ENCODE measurements around the gene SLC6A17.

The SLC6A17 gene

DNA sequence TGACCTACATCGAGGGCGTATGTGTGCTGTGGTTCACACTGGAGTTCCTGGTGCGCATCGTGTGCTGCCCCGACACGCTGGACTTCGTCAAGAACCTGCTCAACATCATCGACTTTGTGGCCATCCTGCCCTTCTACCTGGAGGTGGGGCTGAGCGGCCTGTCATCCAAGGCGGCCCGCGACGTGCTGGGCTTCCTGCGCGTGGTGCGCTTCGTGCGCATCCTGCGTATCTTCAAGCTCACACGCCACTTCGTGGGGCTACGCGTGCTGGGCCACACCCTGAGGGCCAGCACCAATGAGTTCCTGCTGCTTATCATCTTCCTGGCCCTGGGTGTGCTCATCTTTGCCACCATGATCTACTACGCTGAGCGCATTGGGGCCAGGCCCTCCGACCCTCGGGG lies 72.8 kb downstream of the SLC6A17 start:
- DNase-seq (ENCODE audit: low read depth) = no peak
- H3K4me3 ChIP-seq (replicated peaks; ENCODE audit: low read depth, low read length) = no peak overlapping the region
- TF ChIP-seq, protein P1, sequence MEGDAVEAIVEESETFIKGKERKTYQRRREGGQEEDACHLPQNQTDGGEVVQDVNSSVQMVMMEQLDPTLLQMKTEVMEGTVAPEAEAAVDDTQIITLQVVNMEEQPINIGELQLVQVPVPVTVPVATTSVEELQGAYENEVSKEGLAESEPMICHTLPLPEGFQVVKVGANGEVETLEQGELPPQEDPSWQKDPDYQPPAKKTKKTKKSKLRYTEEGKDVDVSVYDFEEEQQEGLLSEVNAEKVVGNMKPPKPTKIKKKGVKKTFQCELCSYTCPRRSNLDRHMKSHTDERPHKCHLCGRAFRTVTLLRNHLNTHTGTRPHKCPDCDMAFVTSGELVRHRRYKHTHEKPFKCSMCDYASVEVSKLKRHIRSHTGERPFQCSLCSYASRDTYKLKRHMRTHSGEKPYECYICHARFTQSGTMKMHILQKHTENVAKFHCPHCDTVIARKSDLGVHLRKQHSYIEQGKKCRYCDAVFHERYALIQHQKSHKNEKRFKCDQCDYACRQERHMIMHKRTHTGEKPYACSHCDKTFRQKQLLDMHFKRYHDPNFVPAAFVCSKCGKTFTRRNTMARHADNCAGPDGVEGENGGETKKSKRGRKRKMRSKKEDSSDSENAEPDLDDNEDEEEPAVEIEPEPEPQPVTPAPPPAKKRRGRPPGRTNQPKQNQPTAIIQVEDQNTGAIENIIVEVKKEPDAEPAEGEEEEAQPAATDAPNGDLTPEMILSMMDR (IDR thresholded peaks at IDR 0.05; ENCODE audit: low read length, missing control alignments) = no peak

DNA sequence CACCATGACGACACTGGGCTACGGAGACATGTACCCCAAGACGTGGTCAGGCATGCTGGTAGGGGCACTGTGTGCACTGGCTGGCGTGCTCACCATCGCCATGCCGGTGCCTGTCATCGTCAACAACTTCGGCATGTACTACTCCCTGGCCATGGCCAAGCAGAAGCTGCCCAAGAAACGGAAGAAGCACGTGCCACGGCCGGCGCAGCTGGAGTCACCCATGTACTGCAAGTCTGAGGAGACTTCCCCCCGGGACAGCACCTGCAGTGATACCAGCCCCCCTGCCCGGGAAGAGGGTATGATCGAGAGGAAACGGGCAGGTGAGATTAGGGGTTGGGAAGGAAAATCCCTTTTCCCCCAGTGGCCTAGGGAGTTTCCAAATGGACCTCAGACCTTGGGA lies 73.3 kb downstream of the SLC6A17 start:
- TF ChIP-seq, protein P1 (IDR thresholded peaks at IDR 0.05; ENCODE audit: low read length, missing control alignments) = no peak
- no peak overlapping the region for H3K4me3 ChIP-seq (replicated peaks; ENCODE audit: low read depth, low read length)
- no peak for DNase-seq (ENCODE audit: low read depth)

DNA sequence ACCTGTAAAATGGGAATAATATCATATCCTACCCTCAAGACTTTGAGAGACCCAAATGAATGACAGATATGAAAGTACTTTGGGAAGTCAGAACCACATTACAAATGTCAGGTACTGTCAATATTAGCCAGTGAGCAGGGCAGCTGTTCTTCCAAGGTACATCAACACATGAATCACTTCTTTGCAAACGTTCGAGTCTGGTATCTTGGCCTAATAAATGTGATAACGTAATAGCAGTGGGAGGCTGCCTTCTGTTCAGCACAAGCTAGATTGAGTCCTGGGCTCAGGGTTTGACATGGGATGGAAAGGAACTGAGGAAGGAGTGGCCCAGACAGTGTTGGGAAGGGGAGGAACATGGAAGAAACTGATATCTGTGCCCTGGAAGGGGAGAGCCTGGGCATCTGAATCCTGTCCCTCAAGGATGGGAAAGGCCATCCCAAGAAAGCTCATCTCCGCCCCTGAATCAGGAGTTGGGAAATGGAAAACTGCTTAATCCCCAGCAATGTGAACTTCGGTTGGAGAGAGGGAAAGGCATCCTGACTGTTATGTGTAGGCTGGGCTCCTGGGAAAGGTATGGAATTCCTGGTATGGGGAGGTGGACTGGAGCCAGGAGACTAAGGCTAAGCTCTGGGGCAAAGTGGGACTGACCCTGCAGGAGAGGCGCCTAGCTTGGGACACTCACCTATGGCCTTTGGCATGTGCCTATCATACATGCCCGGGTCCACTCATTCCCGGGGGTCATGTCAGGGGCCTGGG lies 74.1 kb downstream of the SLC6A17 start:
- no peak for DNase-seq (ENCODE audit: low read depth)
- TF ChIP-seq, protein P1 (IDR thresholded peaks at IDR 0.05; ENCODE audit: low read length, missing control alignments) = no peak
- no peak overlapping the region for H3K4me3 ChIP-seq (replicated peaks; ENCODE audit: low read depth, low read length)

DNA sequence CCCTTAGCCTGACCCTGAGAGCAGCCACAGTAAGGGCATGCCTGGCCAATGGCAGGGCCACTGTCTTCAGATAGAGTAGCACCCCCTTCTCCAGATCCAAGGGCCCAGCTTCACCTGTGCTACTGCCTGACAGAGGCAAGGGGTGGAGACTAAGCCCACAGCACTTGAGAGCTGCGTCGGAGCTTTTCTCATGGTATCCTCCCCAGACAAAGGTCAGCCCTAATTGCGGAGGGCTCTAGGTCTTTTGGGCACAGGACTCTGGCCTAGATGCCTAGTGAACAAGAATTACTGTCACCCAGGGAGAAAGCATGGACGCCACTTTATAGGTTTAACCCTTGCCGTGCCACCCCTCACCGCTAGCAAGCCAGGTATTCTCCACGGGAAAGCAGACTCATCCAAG lies 74.9 kb downstream of the SLC6A17 start:
- TF ChIP-seq, protein P1 (IDR thresholded peaks at IDR 0.05; ENCODE audit: low read length, missing control alignments) = no peak
- no peak overlapping the region for H3K4me3 ChIP-seq (replicated peaks; ENCODE audit: low read depth, low read length)
- DNase-seq (ENCODE audit: low read depth) = no peak

DNA sequence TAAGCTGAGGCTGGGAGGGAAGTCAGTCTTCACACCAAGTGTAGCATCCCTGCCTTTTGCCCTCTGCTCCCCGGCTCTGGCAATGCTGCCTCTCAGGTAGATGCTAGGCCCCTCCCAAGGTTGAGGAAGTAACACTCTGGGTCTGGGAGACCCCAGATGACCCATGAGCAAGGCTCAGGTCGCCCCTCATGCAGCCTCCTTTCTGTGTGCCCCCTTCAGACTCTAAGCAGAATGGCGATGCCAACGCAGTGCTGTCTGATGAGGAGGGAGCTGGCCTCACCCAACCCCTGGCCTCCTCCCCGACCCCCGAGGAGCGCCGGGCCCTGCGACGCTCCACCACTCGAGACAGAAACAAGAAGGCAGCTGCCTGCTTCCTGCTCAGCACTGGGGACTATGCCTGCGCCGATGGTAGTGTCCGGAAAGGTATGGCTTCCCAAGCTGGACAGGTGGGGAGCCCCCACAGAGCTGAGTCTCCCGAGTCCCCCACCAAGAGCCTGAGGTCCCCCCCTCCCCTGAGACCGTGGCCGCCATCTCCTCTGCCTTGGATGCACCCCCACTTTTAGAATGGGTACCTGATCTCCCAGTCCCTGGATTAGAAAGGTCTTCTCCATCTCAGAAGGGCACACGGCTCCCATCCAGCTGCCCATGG lies 75.6 kb downstream of the SLC6A17 start:
- no peak for DNase-seq (ENCODE audit: low read depth)
- H3K4me3 ChIP-seq (replicated peaks; ENCODE audit: low read depth, low read length) = no peak overlapping the region
- TF ChIP-seq, protein P1 (IDR thresholded peaks at IDR 0.05; ENCODE audit: low read length, missing control alignments) = no peak

DNA sequence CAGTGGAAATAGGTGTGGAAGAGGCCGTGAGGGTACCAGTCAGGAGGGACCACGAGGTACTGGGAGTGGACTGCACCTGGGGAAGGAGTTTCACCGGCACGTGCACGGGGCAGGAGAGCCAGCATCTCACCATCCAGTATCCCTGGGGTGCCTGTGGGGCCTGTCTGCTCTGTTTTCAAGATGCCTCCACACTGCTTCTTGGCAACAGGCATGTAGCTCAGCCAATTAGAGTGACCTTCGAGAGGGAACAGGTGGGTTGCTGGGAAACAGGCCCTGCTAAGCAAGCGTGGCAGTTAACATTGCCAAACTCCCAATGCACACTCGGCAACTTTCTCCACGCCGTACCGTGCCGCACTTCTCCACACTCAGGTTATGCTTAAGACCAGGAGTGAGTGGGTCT lies 77.5 kb downstream of the SLC6A17 start:
- TF ChIP-seq, protein P1 (IDR thresholded peaks at IDR 0.05; ENCODE audit: low read length, missing control alignments) = no peak
- no peak overlapping the region for H3K4me3 ChIP-seq (replicated peaks; ENCODE audit: low read depth, low read length)
- no peak for DNase-seq (ENCODE audit: low read depth)

All from fibroblast of pulmonary artery (primary cell).